Smooth muscle cell (in vitro differentiated cells): Measurements from ENCODE around the gene OLFM3. TPM values are rescaled to one million over a fixed set of nuclear protein-coding genes. Genes with fewer than 3 reads are reported as not detected.

Experiments
- DNase-seq: peaks from one replicate; lab custom pipeline; 2025; ENCODE audit not compliant: unreplicated experiment; lab: John Stamatoyannopoulos, UW
- H2AFZ ChIP-seq: fragments of 200-600 bp; sonication (generic); 2 replicates; pipeline ENCODE4 v1.6.0; 2016; ENCODE audit warnings: antibody characterized with exemption, low read depth, mild to moderate bottlenecking
- H3F3A ChIP-seq: fragments of 200-600 bp; sonication (generic); 2 replicates; pipeline ENCODE4 v1.6.0; 2017; ENCODE audit warnings: antibody characterized with exemption, low read depth
- H3K27ac ChIP-seq: fragments of 200-600 bp; sonication (generic); 2 replicates; pipeline ENCODE4 v1.5.1; 2016; ENCODE audit warnings: low read depth, mild to moderate bottlenecking
- H3K27me3 ChIP-seq: fragments of 200-600 bp; sonication (generic); 2 replicates; pipeline ENCODE4 v1.6.1; 2016; ENCODE audit warnings: low read depth, mild to moderate bottlenecking
- H3K36me3 ChIP-seq: fragments of 200-600 bp; sonication (generic); 2 replicates; pipeline ENCODE4 v1.5.1; 2016; ENCODE audit warnings: low read depth
- H3K4me1 ChIP-seq: fragments of 200-600 bp; sonication (generic); 2 replicates; pipeline ENCODE4 v1.5.1; 2016; ENCODE audit warnings: low read depth
- H3K4me2 ChIP-seq: fragments of 200-600 bp; sonication (generic); 2 replicates; pipeline ENCODE4 v1.6.0; 2016; ENCODE audit warnings: mild to moderate bottlenecking
- H3K4me3 ChIP-seq: fragments of 200-600 bp; sonication (generic); 2 replicates; pipeline ENCODE4 v1.5.1; 2016; ENCODE audit warnings: mild to moderate bottlenecking
- H3K79me2 ChIP-seq: fragments of 200-600 bp; sonication (generic); 2 replicates; pipeline ENCODE4 v1.6.0; 2016; ENCODE audit warnings: low read depth, mild to moderate bottlenecking
- H3K9ac ChIP-seq: fragments of 200-600 bp; sonication (generic); 2 replicates; pipeline ENCODE4 v1.6.0; 2016; ENCODE audit warnings: low read depth
- H3K9me3 ChIP-seq: fragments of 200-600 bp; sonication (generic); replicated peaks from 2 replicates; pipeline ENCODE4 v1.5.1; 2016; ENCODE audit warnings: low read depth
- H4K20me1 ChIP-seq: fragments of 200-600 bp; sonication (generic); 2 replicates; pipeline ENCODE4 v1.6.0; 2016; ENCODE audit warnings: low read depth
- WGBS: methylation state at CpG from one replicate; pipeline ENCODE4 v1.1.7; 2016; ENCODE audit warnings: low lambda C conversion rate; 5-methylcytosine and 5-hydroxymethylcytosine counted together
- polyA plus RNA-seq: library from polyadenylated mRNA; unstranded; fragments of >200 nt; fragmentation: Nextera tagmentation; extraction: Ambion mirVana; gene quantifications from 2 replicates; pipeline ENCODE4 v1.2.1, GENCODE V29; 2016
- total RNA-seq: library from RNA; depleted of rRNA; stranded (reverse); fragments of >200 nt; gene quantifications from 2 replicates; pipeline ENCODE4 v1.2.3, GENCODE V29; 2014
- TF ChIP-seq, protein P1 (sequence below): fragments of 200-600 bp; sonication (generic); IDR thresholded peaks from 2 replicates; pipeline ENCODE4 v1.5.1; 2017; ENCODE audit warnings: borderline replicate concordance, mild to moderate bottlenecking, antibody characterized with exemption; ENCODE audit not compliant: insufficient read depth, poor library complexity, severe bottlenecking

OLFM3 gene
- total and polyA plus RNA-seq, 2 experiments from 2014 or later, result 0.22 to 0.35 TPM

DNA sequence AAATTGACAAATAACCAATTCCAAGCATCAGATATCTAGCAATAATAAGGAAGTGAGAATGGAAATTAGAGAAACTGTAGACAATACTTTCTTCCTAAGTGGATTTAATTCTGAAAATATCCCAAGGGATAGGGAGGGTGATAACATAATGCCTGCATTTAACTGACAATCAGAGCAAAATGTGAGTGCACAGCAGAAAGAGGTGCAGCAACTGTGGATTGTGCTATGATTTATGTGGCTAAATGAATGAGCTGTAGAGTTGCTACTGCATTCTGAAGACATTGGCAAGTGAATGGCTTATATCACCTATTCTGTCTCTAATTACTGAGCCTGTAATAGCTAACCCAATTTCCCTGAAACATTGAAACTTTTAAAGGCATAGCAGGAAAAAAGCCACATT is 39.0 kb downstream of the OLFM3 start:
- no peaks in the 10 kb centered on the region for H3K36me3 ChIP-seq
- H3K9me3 ChIP-seq, result no peaks in the 10 kb centered on the region
- H3K4me2 ChIP-seq, result no peak overlapping the region
- no peaks in the 10 kb centered on the region for H4K20me1 ChIP-seq
- H3K79me2 ChIP-seq, result no peaks in the 10 kb centered on the region
- H3K9ac ChIP-seq, result no peak overlapping the region
- no peak overlapping the region for H3K4me3 ChIP-seq
- no peak for DNase-seq
- no peak overlapping the region for H3K27ac ChIP-seq
- no peak overlapping the region for H2AFZ ChIP-seq
- H3K4me1 ChIP-seq, result no peaks in the 10 kb centered on the region
- TF ChIP-seq, protein P1, sequence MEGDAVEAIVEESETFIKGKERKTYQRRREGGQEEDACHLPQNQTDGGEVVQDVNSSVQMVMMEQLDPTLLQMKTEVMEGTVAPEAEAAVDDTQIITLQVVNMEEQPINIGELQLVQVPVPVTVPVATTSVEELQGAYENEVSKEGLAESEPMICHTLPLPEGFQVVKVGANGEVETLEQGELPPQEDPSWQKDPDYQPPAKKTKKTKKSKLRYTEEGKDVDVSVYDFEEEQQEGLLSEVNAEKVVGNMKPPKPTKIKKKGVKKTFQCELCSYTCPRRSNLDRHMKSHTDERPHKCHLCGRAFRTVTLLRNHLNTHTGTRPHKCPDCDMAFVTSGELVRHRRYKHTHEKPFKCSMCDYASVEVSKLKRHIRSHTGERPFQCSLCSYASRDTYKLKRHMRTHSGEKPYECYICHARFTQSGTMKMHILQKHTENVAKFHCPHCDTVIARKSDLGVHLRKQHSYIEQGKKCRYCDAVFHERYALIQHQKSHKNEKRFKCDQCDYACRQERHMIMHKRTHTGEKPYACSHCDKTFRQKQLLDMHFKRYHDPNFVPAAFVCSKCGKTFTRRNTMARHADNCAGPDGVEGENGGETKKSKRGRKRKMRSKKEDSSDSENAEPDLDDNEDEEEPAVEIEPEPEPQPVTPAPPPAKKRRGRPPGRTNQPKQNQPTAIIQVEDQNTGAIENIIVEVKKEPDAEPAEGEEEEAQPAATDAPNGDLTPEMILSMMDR, result no peak
- H3K27me3 ChIP-seq, result no peaks in the 10 kb centered on the region
- H3F3A ChIP-seq, result no peaks in the 10 kb centered on the region

- Histone ChIP-seq H3K4me2 (no peak overlapping the region), H3K36me3 (no peaks in the 10 kb centered on the region), H4K20me1 (no peaks in the 10 kb centered on the region), H3F3A (no peaks in the 10 kb centered on the region), H3K27me3 (no peaks in the 10 kb centered on the region), H2AFZ (no peak overlapping the region), H3K4me3 (no peak overlapping the region), H3K4me1 (no peaks in the 10 kb centered on the region), H3K27ac (no peak overlapping the region), H3K9ac (no peak overlapping the region), H3K9me3 (no peaks in the 10 kb centered on the region), H3K79me2 (no peaks in the 10 kb centered on the region)
- 84% methylated on average over 1 of the region's 1 CpG for WGBS
- DNase-seq, result no peak
- TF ChIP-seq, protein P1, result no peak
These were observed 43.1 kb downstream of the OLFM3 start for GRCh38 chr1:101953623-101954022.

GRCh38 chr1:101945884-101946283 is 50.8 kb downstream of the OLFM3 start:
- H3K27ac ChIP-seq, result no peak overlapping the region
- TF ChIP-seq, protein P1, result no peak
- DNase-seq, result no peak
- H3K4me3 ChIP-seq, result no peak overlapping the region
- 69% methylated on average over 1 of the region's 1 CpG for WGBS
- H4K20me1 ChIP-seq, result no peaks in the 10 kb centered on the region
- H3F3A ChIP-seq, result no peaks in the 10 kb centered on the region
- no peak overlapping the region for H2AFZ ChIP-seq
- no peak overlapping the region for H3K4me2 ChIP-seq
- no peak overlapping the region for H3K9ac ChIP-seq
- no peaks in the 10 kb centered on the region for H3K4me1 ChIP-seq
- no peaks in the 10 kb centered on the region for H3K27me3 ChIP-seq
- H3K79me2 ChIP-seq, result no peaks in the 10 kb centered on the region
- H3K36me3 ChIP-seq, result no peaks in the 10 kb centered on the region
- no peaks in the 10 kb centered on the region for H3K9me3 ChIP-seq

DNA sequence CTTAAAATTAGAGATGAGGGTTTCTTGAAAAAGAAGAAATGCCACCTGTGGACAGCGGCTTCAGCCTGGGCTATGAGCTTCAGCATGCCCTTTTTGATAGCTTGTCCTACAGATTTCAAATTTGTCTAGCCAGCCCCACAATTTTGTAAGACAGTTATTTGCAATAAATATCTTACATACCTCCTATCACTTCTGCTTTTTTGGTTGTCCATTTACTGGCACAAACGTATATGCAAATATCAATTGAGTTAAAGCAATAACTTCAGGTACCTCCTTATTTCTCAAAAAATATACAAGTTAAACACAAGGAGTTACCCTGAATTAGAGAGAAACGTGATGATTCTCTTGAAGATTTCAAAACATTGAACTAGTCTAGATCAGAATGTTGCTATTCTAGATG is 53.5 kb downstream of the OLFM3 start:
- Histone ChIP-seq H4K20me1 (no peaks in the 10 kb centered on the region), H3F3A (no peaks in the 10 kb centered on the region), H3K4me1 (no peaks in the 10 kb centered on the region), H3K9me3 (no peaks in the 10 kb centered on the region), H3K79me2 (no peaks in the 10 kb centered on the region), H2AFZ (no peak overlapping the region), H3K27ac (no peak overlapping the region), H3K4me3 (no peak overlapping the region), H3K4me2 (no peak overlapping the region), H3K36me3 (no peaks in the 10 kb centered on the region), H3K9ac (no peak overlapping the region), H3K27me3 (no peaks in the 10 kb centered on the region)
- DNase-seq, result no peak
- TF ChIP-seq, protein P1, result no peak
- WGBS, result 56% methylated on average over 3 of the region's 3 CpGs
